ENCODE data around the gene CSNK1G3.

Gene CSNK1G3

GRCh38 chr5:123582550-123583285 is 70.7 kb downstream of the CSNK1G3 start:
- Histone ChIP-seq H3K4me3 (ENCODE audit: low read depth, low read length, poor library complexity, severe bottlenecking) (no peak overlapping the region), H3K36me3 (ENCODE audit: insufficient read depth, low read length) (peaks cover 34% of the 10 kb centered on the region), H3F3A (ENCODE audit: insufficient read depth, low read length) (no peaks in the 10 kb centered on the region), H3K4me1 (ENCODE audit: insufficient read depth, low read length, severe bottlenecking) (no peaks in the 10 kb centered on the region), H3K9me3 (ENCODE audit: low read length) (no peaks in the 10 kb centered on the region), H3K79me2 (ENCODE audit: insufficient read depth, low read length) (no peaks in the 10 kb centered on the region), H3K4me2 (ENCODE audit: low read length) (no peak overlapping the region), H3K27me3 (ENCODE audit: insufficient read depth, low read length) (no peaks in the 10 kb centered on the region), H4K20me1 (ENCODE audit: insufficient read depth, low read length) (no peaks in the 10 kb centered on the region), H3K27ac (ENCODE audit: low read depth, low read length, poor library complexity, severe bottlenecking) (no peak overlapping the region), H3K9ac (ENCODE audit: low read length) (no peak overlapping the region), H2AFZ (ENCODE audit: low read length) (no peak overlapping the region), H3K9me2 (ENCODE audit: low read depth, low read length) (no peaks in the 10 kb centered on the region)
- TF ChIP-seq EZH2 (IDR thresholded peaks at IDR 0.05; ENCODE audit: borderline replicate concordance, low read length), result no peak
- no peak for TF ChIP-seq CTCF (IDR thresholded peaks at IDR 0.05; ENCODE audit: low read length)

GRCh38 chr5:123585871-123586270 is 73.9 kb downstream of the CSNK1G3 start:
- Histone ChIP-seq H3K27ac (ENCODE audit: low read depth, low read length, poor library complexity, severe bottlenecking) (no peak overlapping the region), H3K9me3 (ENCODE audit: low read length) (no peaks in the 10 kb centered on the region), H3K4me3 (ENCODE audit: low read depth, low read length, poor library complexity, severe bottlenecking) (no peak overlapping the region), H3K79me2 (ENCODE audit: insufficient read depth, low read length) (no peaks in the 10 kb centered on the region), H3K36me3 (ENCODE audit: insufficient read depth, low read length) (peaks cover 20% of the 10 kb centered on the region), H3K9me2 (ENCODE audit: low read depth, low read length) (no peaks in the 10 kb centered on the region), H3K4me1 (ENCODE audit: insufficient read depth, low read length, severe bottlenecking) (no peaks in the 10 kb centered on the region), H3K9ac (ENCODE audit: low read length) (no peak overlapping the region), H3K27me3 (ENCODE audit: insufficient read depth, low read length) (no peaks in the 10 kb centered on the region), H4K20me1 (ENCODE audit: insufficient read depth, low read length) (no peaks in the 10 kb centered on the region), H2AFZ (ENCODE audit: low read length) (no peak overlapping the region), H3F3A (ENCODE audit: insufficient read depth, low read length) (no peaks in the 10 kb centered on the region), H3K4me2 (ENCODE audit: low read length) (no peak overlapping the region)
- no peak for TF ChIP-seq CTCF (IDR thresholded peaks at IDR 0.05; ENCODE audit: low read length)

- no peak overlapping the region for H2AFZ ChIP-seq (ENCODE audit: low read length)
- no peaks in the 10 kb centered on the region for H3K79me2 ChIP-seq (ENCODE audit: insufficient read depth, low read length)
- no peak overlapping the region for H3K4me2 ChIP-seq (ENCODE audit: low read length)
- no peaks in the 10 kb centered on the region for H3F3A ChIP-seq (ENCODE audit: insufficient read depth, low read length)
- TF ChIP-seq CTCF (IDR thresholded peaks at IDR 0.05; ENCODE audit: low read length), result no peak
- no peak for TF ChIP-seq EZH2 (IDR thresholded peaks at IDR 0.05; ENCODE audit: borderline replicate concordance, low read length)
- no peak overlapping the region for H3K4me3 ChIP-seq (ENCODE audit: low read depth, low read length, poor library complexity, severe bottlenecking)
- no peaks in the 10 kb centered on the region; the same call in 1 of the 2 replicates for H3K9me3 ChIP-seq (ENCODE audit: low read length)
- no peak overlapping the region for H3K9ac ChIP-seq (ENCODE audit: low read length)
- H3K9me2 ChIP-seq (ENCODE audit: low read depth, low read length), result no peaks in the 10 kb centered on the region
- peaks cover 69% of the 10 kb centered on the region for H3K36me3 ChIP-seq (ENCODE audit: insufficient read depth, low read length)
- H3K27me3 ChIP-seq (ENCODE audit: insufficient read depth, low read length), result no peaks in the 10 kb centered on the region
- no peaks in the 10 kb centered on the region for H3K4me1 ChIP-seq (ENCODE audit: insufficient read depth, low read length, severe bottlenecking)
- no peak overlapping the region for H3K27ac ChIP-seq (ENCODE audit: low read depth, low read length, poor library complexity, severe bottlenecking)
- no peaks in the 10 kb centered on the region for H4K20me1 ChIP-seq (ENCODE audit: insufficient read depth, low read length)
Observed at GRCh38 chr5:123594434-123594833, 82.5 kb downstream of the CSNK1G3 start.
